ENCODE data around the gene SPON2.

Gene SPON2

DNA sequence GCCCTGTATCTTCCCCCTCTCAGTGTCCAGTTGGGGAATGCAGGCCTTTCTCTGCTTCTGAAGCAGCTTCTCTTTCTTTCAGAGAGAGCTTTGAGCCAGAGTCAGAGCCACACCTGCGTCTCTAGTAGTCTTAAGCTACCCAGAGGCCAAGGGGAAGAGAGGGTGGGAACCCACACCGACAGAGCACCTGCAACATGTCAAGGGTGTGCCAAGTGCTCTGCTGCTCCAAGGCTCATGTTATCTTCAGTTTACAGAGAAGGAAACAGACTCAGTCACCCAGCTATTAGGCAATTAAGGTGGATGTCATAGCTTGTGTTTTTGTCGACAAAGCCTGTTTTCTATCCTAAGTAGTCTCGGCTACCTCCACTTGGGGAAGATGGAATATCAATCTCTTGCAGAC lies 36.3 kb downstream of the SPON2 start:
- TF ChIP-seq REST (IDR thresholded peaks at IDR 0.05; ENCODE audit: insufficient read depth in 1 of 2, low read depth in 2 of 2, low read length in 2 of 2), result no peak
- no peak for TF ChIP-seq TAF1 (IDR thresholded peaks at IDR 0.05; ENCODE audit: borderline replicate concordance, insufficient read depth, low read length)
- no peak for TF ChIP-seq FOXP2 (optimal IDR thresholded peaks at IDR 0.05; ENCODE audit: borderline replicate concordance, extremely low read depth, extremely low read length, insufficient read depth)
- TF ChIP-seq POLR2AphosphoS5 (IDR thresholded peaks at IDR 0.05; ENCODE audit: low read depth, low read length), result no peak
- no peak for TF ChIP-seq SIN3A (IDR thresholded peaks at IDR 0.05; ENCODE audit: borderline replicate concordance, insufficient read depth, low read length)

DNA sequence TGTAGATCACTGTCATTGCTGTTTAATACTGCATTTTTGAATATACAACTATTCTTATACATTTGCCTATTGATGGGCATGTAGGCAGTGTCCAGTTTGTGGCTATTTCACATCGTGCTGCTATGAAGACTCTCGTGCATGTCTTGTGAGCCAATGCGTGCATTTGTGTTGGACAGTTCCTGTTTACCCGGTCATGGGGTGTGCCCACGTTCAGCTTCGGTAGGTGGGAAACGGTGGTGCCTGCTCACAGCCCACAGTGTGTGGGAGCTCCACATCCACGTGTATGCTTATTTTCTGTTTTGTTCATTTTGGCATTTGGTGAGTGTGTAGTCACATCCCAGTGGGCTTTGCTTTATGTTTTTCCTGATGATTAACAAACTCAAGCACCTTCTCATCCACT lies 39.4 kb downstream of the SPON2 start:
- peak; percentile 40 to 85; a peak in 2 of 4 replicates for TF ChIP-seq REST (IDR thresholded peaks at IDR 0.05; ENCODE audit: insufficient read depth in 1 of 2, low read depth in 2 of 2, low read length in 2 of 2)
- TF ChIP-seq POLR2AphosphoS5 (IDR thresholded peaks at IDR 0.05; ENCODE audit: low read depth, low read length), result no peak

- TF ChIP-seq TAF1 (IDR thresholded peaks at IDR 0.05; ENCODE audit: borderline replicate concordance, insufficient read depth, low read length) (no peak), REST (IDR thresholded peaks at IDR 0.05; ENCODE audit: insufficient read depth in 1 of 2, low read depth in 2 of 2, low read length in 2 of 2) (no peak), POLR2AphosphoS5 (IDR thresholded peaks at IDR 0.05; ENCODE audit: low read depth, low read length) (no peak), FOXP2 (optimal IDR thresholded peaks at IDR 0.05; ENCODE audit: borderline replicate concordance, extremely low read depth, extremely low read length, insufficient read depth) (no peak)
Measured at GRCh38 chr4:1130316-1131186, 41.8 kb downstream of the SPON2 start.

- TF ChIP-seq FOXP2 (optimal IDR thresholded peaks at IDR 0.05; ENCODE audit: borderline replicate concordance, extremely low read depth, extremely low read length, insufficient read depth), result no peak
Measured at GRCh38 chr4:1126506-1126905, 45.9 kb downstream of the SPON2 start.

- TF ChIP-seq FOXP2 (optimal IDR thresholded peaks at IDR 0.05; ENCODE audit: borderline replicate concordance, extremely low read depth, extremely low read length, insufficient read depth), result no peak
- no peak for TF ChIP-seq TAF1 (IDR thresholded peaks at IDR 0.05; ENCODE audit: borderline replicate concordance, insufficient read depth, low read length)
- no peak for TF ChIP-seq SIN3A (IDR thresholded peaks at IDR 0.05; ENCODE audit: borderline replicate concordance, insufficient read depth, low read length)
- TF ChIP-seq REST (IDR thresholded peaks at IDR 0.05; ENCODE audit: insufficient read depth in 1 of 2, low read depth in 2 of 2, low read length in 2 of 2), result no peak
- no peak for TF ChIP-seq POLR2AphosphoS5 (IDR thresholded peaks at IDR 0.05; ENCODE audit: low read depth, low read length)
Measured at GRCh38 chr4:1124818-1125217, 47.6 kb downstream of the SPON2 start.
